GM23338 (cell line): Measurements from ENCODE around the gene TATDN3.

ENCODE experiments used
- POLR2AphosphoS5 ChIP-seq: IDR thresholded peaks from 2 replicates; pipeline ENCODE4 v1.6.1; 2016; ENCODE audit warnings: antibody characterized with exemption, low read depth
- TF ChIP-seq, protein P1 (sequence below), 2 experiments: fragments of 200-600 bp in 1 of 2; sonication (generic) in 1 of 2; conservative IDR thresholded peaks; 2 replicates each; pipeline versions ENCODE4 v1.5.1 to v1.6.1; 2016 to 2017; ENCODE audit warnings: antibody characterized with exemption in 2 of 2, low read depth in 2 of 2, mild to moderate bottlenecking in 2 of 2, moderate library complexity in 1 of 2

DNA sequence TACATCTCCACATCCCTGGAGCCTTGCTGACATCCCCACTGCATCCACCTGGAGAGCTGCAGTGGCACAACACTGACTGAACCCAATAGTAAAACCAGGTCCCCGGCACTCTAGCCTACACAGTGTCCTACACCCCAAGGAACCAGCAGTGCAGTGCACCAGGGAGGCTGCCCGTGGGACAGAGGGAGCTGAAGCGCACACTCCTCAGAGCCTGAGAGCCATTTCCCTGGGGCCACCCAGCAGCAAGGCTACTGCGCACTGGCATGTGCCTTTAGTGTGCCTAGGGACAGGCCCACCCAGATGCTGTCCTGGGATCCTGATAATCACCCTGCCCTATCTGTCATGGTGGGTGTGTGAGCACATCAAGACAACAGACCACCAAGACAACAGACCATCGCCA, 32.0 kb upstream of the TATDN3 start:
- TF ChIP-seq, protein P1, sequence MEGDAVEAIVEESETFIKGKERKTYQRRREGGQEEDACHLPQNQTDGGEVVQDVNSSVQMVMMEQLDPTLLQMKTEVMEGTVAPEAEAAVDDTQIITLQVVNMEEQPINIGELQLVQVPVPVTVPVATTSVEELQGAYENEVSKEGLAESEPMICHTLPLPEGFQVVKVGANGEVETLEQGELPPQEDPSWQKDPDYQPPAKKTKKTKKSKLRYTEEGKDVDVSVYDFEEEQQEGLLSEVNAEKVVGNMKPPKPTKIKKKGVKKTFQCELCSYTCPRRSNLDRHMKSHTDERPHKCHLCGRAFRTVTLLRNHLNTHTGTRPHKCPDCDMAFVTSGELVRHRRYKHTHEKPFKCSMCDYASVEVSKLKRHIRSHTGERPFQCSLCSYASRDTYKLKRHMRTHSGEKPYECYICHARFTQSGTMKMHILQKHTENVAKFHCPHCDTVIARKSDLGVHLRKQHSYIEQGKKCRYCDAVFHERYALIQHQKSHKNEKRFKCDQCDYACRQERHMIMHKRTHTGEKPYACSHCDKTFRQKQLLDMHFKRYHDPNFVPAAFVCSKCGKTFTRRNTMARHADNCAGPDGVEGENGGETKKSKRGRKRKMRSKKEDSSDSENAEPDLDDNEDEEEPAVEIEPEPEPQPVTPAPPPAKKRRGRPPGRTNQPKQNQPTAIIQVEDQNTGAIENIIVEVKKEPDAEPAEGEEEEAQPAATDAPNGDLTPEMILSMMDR (conservative IDR thresholded peaks at IDR 0.05; ENCODE audit: low read depth in 2 of 2), result no peak
- TF ChIP-seq POLR2AphosphoS5, result no peak
